ENCODE measurements around the gene TNFAIP3. TPM values are rescaled to one million over a fixed set of nuclear protein-coding genes. Genes with fewer than 3 reads are reported as not detected.

The TNFAIP3 gene
- total RNA-seq, 1 experiment from 2014 or later: 10.4 TPM

DNA sequence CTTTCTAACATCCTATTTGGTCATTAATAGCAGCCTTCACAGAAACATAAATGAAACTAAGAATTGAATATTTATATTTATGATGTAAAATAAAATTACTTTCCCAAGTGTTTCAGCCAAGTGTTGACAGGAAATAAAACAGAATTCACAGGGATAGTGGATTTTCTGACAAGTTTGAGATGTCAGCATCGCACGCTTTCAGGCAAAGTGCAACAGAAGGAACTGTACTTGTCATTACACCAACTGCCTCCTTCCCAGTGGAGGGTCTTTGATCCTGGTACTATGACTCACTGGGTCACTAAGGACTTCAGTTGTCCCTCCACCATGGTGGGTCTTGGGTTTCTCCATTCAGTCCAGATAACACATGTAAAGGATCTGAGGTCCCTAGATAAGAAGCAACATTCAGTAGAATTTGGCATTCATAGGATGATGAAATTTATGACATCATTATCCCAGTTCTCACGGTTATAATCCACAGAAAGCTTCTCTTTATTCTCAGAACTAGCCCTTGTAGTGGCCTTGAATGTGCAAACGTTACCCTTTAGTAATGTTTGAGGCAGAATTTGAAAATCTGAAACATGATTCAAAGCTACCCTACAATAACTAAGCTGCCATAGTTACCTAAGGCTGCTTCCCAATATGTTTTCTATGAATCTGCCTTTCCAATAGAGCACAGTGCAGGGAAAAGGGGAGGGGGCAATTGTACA lies 3.8 kb upstream of the TNFAIP3 start:
- no peak for DNase-seq (ENCODE audit: low read depth)

- no peak for DNase-seq (ENCODE audit: low read depth)
Observed at GRCh38 chr6:137864812-137865508, 2.1 kb upstream of the TNFAIP3 start.

DNA sequence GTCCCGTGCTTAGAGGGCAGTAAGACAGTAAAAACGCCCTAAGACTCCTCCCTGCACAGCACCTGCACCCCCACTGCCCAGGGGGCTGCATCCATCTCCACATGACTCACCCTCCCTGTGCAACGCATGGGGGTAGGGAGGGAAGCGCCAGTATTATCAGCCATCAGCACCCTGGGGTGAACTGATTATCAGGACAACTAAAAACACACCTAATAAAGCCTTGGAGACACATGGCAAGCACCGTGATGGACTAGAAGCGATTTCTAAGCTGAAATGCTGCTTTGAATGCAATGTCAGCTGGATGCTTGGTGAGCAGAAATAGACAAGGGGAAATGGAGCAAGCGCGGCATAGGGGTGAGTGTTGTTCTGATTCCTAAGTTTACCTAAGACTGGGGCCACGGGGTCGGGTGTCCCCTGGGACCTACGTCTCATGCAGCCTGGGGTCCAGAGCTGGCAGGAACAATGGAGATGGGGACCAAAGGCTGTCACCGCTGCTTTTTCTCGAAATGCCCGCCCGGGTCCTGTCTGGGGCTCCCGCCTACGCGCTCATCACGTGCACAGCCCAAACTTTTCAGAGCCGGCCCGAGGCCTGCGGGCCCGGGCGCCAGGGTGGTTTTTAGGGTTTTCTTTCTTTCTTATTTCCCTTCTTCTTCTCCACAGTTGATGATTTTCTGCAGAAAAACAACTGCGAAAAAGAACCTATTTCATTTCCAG lies 702 bp upstream of the TNFAIP3 start:
- DNase-seq (ENCODE audit: low read depth): peak; percentile 76

DNA sequence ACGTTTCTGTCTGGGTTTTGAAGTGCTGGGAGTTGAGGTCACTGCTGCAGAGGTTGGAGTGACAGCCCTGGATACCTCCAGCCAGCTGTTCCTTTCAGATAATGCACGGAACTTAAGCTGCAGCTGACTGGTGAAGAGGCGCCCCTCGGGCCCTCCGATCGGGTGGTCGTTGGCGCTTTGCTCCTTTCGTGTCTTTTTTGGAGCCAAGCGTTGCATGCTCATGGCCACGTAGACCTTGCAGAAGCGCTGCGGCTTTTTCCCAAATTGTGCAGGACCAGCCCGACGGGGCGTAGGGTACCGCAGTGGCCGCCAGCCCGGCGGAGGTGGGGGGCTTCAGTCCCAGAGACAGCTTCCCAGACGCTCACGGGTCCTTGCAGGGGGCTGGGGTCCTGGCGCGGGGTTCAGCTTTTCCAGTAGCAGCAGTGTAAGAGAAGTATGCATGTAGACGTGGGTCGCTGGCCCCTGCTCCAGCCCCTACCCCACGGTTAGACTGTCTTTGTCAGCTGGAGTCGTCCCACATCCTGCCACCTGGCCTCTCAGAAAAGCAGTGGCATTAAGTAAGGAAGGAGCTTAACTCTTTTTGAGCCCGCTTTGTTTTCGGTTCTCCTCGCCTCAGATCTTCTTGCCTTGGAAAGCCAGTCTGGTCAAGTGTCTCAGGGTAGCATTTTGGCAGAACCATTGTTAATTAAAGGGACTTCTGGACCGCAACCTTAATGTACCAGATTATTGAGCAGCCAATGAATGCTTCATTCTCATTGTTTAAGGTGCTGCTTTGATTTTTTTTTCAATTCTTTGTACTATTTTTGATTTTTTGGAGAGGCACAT lies 838 bp downstream of the TNFAIP3 start:
- peak; percentile 57 for DNase-seq (ENCODE audit: low read depth)

- DNase-seq (ENCODE audit: low read depth): no peak
Observed at GRCh38 chr6:137868721-137869548, 1.9 kb downstream of the TNFAIP3 start.

DNA sequence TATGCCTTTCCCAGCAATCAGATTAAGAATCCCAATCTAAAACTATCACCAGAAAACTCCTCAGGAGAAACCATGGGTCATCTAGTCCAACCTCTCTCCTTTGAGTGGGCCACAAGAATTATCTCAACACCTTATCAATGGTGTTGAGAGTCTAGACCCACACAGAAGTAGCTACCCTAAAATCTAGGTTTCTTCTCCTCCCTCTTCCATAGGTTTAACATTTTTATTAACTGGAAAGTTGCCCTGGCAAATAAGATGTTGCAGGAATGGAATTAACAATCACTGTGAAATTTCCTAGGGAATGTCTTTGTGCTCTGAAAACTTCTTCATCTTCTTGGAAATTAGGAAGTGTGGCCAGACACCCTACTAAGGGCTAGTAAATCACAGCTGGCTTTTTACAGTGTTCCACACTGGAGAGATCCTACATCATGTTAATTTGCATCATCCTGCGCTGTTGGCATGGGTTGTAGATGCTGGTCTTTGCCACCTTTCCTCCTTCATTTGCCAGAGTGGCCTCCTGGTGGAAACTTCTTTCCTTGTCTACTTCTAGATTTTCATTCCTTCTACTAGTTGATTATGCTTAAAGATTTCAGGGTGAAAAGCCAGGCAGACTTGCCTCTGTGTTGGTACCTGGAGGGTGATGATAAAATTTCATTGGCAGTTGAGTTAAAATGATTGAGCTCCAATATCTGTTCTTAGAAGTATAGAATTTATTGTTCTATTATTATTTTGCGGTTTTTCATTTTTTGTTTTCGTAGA lies 2.7 kb downstream of the TNFAIP3 start:
- DNase-seq (ENCODE audit: low read depth): no peak

- DNase-seq (ENCODE audit: low read depth): no peak
Observed at GRCh38 chr6:137870308-137870644, 3.2 kb downstream of the TNFAIP3 start.

GRCh38 chr6:137870744-137871247 lies 3.7 kb downstream of the TNFAIP3 start:
- DNase-seq (ENCODE audit: low read depth): no peak

DNA sequence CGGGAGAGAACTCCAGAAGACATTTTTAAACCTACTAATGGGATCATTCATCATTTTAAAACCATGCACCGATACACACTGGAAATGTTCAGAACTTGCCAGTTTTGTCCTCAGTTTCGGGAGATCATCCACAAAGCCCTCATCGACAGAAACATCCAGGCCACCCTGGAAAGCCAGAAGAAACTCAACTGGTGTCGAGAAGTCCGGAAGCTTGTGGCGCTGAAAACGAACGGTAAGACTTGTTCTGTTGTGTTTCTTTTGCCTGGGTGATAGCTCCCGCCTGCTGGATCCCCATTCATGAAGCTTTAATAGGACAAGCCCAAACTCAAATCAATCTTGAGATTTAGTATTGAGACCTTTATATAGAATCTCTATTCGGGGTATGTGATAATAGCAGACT lies 4.2 kb downstream of the TNFAIP3 start:
- DNase-seq (ENCODE audit: low read depth): no peak

- peak; percentile 34 for DNase-seq (ENCODE audit: low read depth)
Observed at GRCh38 chr6:137871831-137872454, 4.9 kb downstream of the TNFAIP3 start.

DNA sequence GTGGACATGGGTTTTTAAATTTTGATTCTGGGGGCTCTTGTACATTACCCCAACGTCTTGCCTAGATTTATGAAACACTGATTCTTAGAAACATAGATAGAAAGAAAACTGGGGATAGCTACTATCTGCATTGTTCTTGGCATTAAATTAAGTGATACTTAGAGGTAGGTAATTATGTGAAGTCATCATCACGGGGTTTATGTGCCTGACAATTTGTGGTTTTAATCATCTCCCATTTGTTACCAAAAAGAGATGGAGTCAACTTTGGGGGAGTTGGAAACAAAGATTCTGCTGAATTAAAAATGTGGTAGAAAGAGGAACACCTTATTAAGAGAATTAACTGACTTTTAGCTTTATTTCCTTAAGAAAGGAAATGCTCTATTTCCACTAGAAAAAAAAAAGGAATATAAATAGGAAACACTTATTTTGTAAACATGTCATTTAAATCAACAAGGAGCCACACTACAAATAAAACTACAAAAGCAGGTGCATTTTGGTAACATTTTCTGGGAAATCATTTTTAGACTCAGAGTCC lies 5.6 kb downstream of the TNFAIP3 start:
- DNase-seq (ENCODE audit: low read depth): no peak

DNA sequence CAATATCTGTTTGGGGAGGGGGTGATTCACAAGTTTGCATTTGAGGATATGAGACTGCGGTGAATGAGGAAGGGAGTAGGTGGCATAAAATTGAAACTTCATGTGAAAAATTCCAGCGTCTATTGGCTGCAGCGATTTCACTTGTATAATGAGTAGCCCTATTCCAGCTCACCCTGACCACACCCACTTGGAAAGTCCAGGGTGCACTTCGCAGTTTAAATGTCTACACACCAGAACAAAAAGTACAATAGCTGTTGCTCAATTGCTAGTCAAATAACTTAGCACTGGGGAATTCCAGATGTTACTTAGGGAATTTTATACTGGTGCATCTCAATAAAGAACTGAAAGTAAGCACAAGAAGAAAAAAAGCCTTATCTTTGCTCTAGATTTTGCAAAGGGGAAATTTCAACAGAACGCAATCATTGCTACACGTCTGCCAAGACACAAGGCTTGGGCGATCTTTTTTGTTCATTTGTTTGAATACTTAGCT lies 6.3 kb downstream of the TNFAIP3 start:
- peak; percentile 91 for DNase-seq (ENCODE audit: low read depth)

GRCh38 chr6:137874204-137875057 lies 7.4 kb downstream of the TNFAIP3 start:
- DNase-seq (ENCODE audit: low read depth): peak; percentile 41

DNA sequence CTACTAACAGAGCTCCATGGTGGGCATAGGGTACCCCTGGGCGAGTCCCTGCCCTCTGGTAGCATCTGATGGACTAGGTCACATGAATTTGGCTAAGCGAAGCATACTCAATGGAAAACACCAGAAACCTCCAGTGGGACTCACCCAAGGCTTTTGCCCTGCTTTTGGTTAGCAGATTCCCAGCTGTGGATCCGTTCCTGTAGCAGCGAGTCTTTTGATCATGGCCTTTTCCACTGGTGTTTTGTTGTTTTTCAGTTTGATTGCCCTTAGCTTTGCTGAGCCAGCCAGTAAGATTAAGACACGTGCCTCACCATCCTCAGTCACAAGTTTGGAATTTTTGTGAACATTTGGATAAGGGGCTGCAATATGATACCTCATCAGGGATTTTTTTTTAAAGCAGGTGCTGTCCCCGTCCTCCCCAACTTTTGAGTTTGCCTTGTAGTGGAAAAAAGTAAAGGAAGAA lies 8.0 kb downstream of the TNFAIP3 start:
- DNase-seq (ENCODE audit: low read depth): no peak

DNA sequence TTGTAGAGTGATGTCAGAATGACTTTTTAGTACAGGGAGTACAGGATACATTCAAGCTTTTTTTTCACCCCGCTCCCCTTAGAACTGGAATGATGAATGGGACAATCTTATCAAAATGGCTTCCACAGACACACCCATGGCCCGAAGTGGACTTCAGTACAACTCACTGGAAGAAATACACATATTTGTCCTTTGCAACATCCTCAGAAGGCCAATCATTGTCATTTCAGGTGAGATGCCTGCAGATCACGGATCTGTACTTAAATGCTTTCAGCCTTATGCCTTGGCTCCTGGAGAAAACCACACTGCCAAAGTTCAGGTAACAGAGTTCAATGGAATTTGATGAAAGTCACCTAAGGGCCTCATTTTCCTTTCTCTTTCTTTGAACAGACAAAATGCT lies 8.5 kb downstream of the TNFAIP3 start:
- no peak for DNase-seq (ENCODE audit: low read depth)

- DNase-seq (ENCODE audit: low read depth): no peak
Observed at GRCh38 chr6:137876547-137876946, 9.5 kb downstream of the TNFAIP3 start.

DNA sequence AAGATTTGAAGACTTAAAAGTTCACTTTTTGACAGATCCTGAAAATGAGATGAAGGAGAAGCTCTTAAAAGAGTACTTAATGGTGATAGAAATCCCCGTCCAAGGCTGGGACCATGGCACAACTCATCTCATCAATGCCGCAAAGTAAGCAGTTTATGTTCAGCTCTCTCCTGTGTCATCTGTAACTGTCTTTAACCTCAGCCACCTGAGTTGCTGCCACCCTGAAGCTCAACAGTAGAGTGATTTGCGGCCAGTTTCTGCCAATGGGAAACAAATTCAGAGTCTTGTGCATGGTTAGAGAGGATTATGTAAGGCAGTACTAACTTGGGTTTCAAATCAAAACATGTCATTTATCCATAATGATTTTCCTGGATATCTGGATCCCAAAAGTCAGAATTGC lies 10.1 kb downstream of the TNFAIP3 start:
- no peak for DNase-seq (ENCODE audit: low read depth)

GRCh38 chr6:137877606-137878005 lies 10.5 kb downstream of the TNFAIP3 start:
- DNase-seq (ENCODE audit: low read depth): no peak
